Measurements from ENCODE around the gene HOXB3.

The HOXB3 gene

GRCh38 chr17:48575673-48576478 is 14.2 kb downstream of the HOXB3 start:
- Mint-ChIP-seq H3K27me3 (peaks cover 42% of the 10 kb centered on the region), H3K4me1 (peaks cover 47% of the 10 kb centered on the region), H3K27ac (peak overlapping the region in 1 of 2 donors; percentile 16), H3K4me3 (no peak overlapping the region), H3K9me3 (no peaks in the 10 kb centered on the region)
- DNase-seq = no peak
- ATAC-seq = no peak

GRCh38 chr17:48575066-48575582 is 14.9 kb downstream of the HOXB3 start:
- DNase-seq = no peak
- ATAC-seq = no peak
- Mint-ChIP-seq H3K9me3 (no peaks in the 10 kb centered on the region), H3K27ac (no peak overlapping the region), H3K4me3 (no peak overlapping the region), H3K27me3 (peaks cover 35% of the 10 kb centered on the region), H3K4me1 (peaks cover 39% of the 10 kb centered on the region)

- no peak overlapping the region for H3K27ac Mint-ChIP-seq
- no peaks in the 10 kb centered on the region for H3K9me3 Mint-ChIP-seq
- DNase-seq (no peak), ATAC-seq (no peak)
- H3K4me1 Mint-ChIP-seq = peaks cover 34% of the 10 kb centered on the region
- peaks cover 29% of the 10 kb centered on the region for H3K27me3 Mint-ChIP-seq
- no peak overlapping the region for H3K4me3 Mint-ChIP-seq
These were observed 15.5 kb downstream of the HOXB3 start for GRCh38 chr17:48574505-48575065.

GRCh38 chr17:48571826-48572417 is 18.1 kb downstream of the HOXB3 start:
- peaks cover 21% of the 10 kb centered on the region for H3K4me1 Mint-ChIP-seq
- no peak overlapping the region for H3K4me3 Mint-ChIP-seq
- peaks cover 17% of the 10 kb centered on the region for H3K27me3 Mint-ChIP-seq
- no peaks in the 10 kb centered on the region for H3K9me3 Mint-ChIP-seq
- ATAC-seq = no peak
- DNase-seq = no peak
- no peak overlapping the region for H3K27ac Mint-ChIP-seq

GRCh38 chr17:48571024-48571818 is 18.8 kb downstream of the HOXB3 start:
- ATAC-seq (no peak), DNase-seq (no peak)
- H3K4me3 Mint-ChIP-seq = no peak overlapping the region
- peaks cover 15% of the 10 kb centered on the region for H3K4me1 Mint-ChIP-seq
- no peak overlapping the region for H3K27ac Mint-ChIP-seq
- H3K27me3 Mint-ChIP-seq = peaks cover 16% of the 10 kb centered on the region
- no peaks in the 10 kb centered on the region for H3K9me3 Mint-ChIP-seq

- Mint-ChIP-seq H3K27ac (no peak overlapping the region), H3K4me1 (peaks cover 7% of the 10 kb centered on the region), H3K4me3 (no peak overlapping the region), H3K27me3 (peaks cover 10% of the 10 kb centered on the region), H3K9me3 (no peaks in the 10 kb centered on the region)
- no peak for DNase-seq
- ATAC-seq = no peak
These were observed 19.6 kb downstream of the HOXB3 start for GRCh38 chr17:48570325-48571023.

- no peak for ATAC-seq
- H3K4me3 Mint-ChIP-seq = no peak overlapping the region
These were observed 20.2 kb downstream of the HOXB3 start for GRCh38 chr17:48569674-48570324.

GRCh38 chr17:48569240-48569582 is 20.8 kb downstream of the HOXB3 start:
- H3K9me3 Mint-ChIP-seq = no peaks in the 10 kb centered on the region
- DNase-seq = no peak
- no peak overlapping the region for H3K27ac Mint-ChIP-seq
- no peak for ATAC-seq
- peaks cover 4% of the 10 kb centered on the region for H3K27me3 Mint-ChIP-seq
- H3K4me3 Mint-ChIP-seq = no peak overlapping the region
- H3K4me1 Mint-ChIP-seq = peaks cover 6% of the 10 kb centered on the region

More at GRCh38 chr17:48569674-48570324, 20.2 kb downstream of the HOXB3 start:
- peaks cover 6% of the 10 kb centered on the region for H3K4me1 Mint-ChIP-seq
- no peaks in the 10 kb centered on the region for H3K9me3 Mint-ChIP-seq
- H3K27me3 Mint-ChIP-seq = peaks cover 10% of the 10 kb centered on the region
- DNase-seq = no peak
- no peak overlapping the region for H3K27ac Mint-ChIP-seq

GRCh38 chr17:48568499-48569239 is 21.4 kb downstream of the HOXB3 start:
- H3K4me3 Mint-ChIP-seq = peak overlapping the region in 1 of 2 donors; percentile 27
- H3K27me3 Mint-ChIP-seq = no peaks in the 10 kb centered on the region
- DNase-seq (no peak), ATAC-seq (no peak)
- peaks cover 6% of the 10 kb centered on the region for H3K4me1 Mint-ChIP-seq
- no peaks in the 10 kb centered on the region for H3K9me3 Mint-ChIP-seq
- no peak overlapping the region for H3K27ac Mint-ChIP-seq

- peaks cover 6% of the 10 kb centered on the region for H3K4me1 Mint-ChIP-seq
- H3K27me3 Mint-ChIP-seq = peaks cover 8% of the 10 kb centered on the region
- no peak overlapping the region for H3K4me3 Mint-ChIP-seq
- no peaks in the 10 kb centered on the region for H3K9me3 Mint-ChIP-seq
- no peak for DNase-seq
- no peak overlapping the region for H3K27ac Mint-ChIP-seq
- ATAC-seq = no peak
These were observed 22.2 kb downstream of the HOXB3 start for GRCh38 chr17:48567646-48568354.

- H3K4me3 Mint-ChIP-seq = no peak overlapping the region
- no peak overlapping the region for H3K27ac Mint-ChIP-seq
- DNase-seq = no peak
- peaks cover 6% of the 10 kb centered on the region for H3K4me1 Mint-ChIP-seq
- ATAC-seq = no peak
- peaks cover 11% of the 10 kb centered on the region for H3K27me3 Mint-ChIP-seq
- H3K9me3 Mint-ChIP-seq = no peaks in the 10 kb centered on the region
These were observed 22.8 kb downstream of the HOXB3 start for GRCh38 chr17:48567209-48567608.

- H3K27me3 Mint-ChIP-seq = peaks cover 11% of the 10 kb centered on the region
- peaks cover 6% of the 10 kb centered on the region for H3K4me1 Mint-ChIP-seq
- DNase-seq = no peak
These were observed 23.3 kb downstream of the HOXB3 start for GRCh38 chr17:48566717-48567116.

GRCh38 chr17:48565925-48566710 is 23.9 kb downstream of the HOXB3 start:
- no peak for DNase-seq
- no peak for ATAC-seq
- H3K4me3 Mint-ChIP-seq = no peak overlapping the region
- H3K27me3 Mint-ChIP-seq = peaks cover 11% of the 10 kb centered on the region
- H3K9me3 Mint-ChIP-seq = no peaks in the 10 kb centered on the region
- H3K4me1 Mint-ChIP-seq = peaks cover 6% of the 10 kb centered on the region
- no peak overlapping the region for H3K27ac Mint-ChIP-seq

More at GRCh38 chr17:48566717-48567116, 23.3 kb downstream of the HOXB3 start:
- Mint-ChIP-seq H3K27ac (no peak overlapping the region), H3K4me3 (no peak overlapping the region), H3K9me3 (no peaks in the 10 kb centered on the region)
- ATAC-seq = no peak
